Endothelial cell (in vitro differentiated cells): Measurements from ENCODE around the gene GALK1. TPM values are rescaled to one million over a fixed set of nuclear protein-coding genes. Genes with fewer than 3 reads are reported as not detected.

Source experiments
- DNase-seq: peaks from one replicate; pipeline ENCODE4 v3.0.0; 2021; ENCODE audit warnings: low spot score
- H3K27ac Mint-ChIP-seq: one replicate; pipeline ENCODE4 v1.8.0; 2021; ENCODE audit warnings: mixed read lengths, inconsistent platforms; ENCODE audit not compliant: unreplicated experiment
- H3K27me3 Mint-ChIP-seq: one replicate; pipeline ENCODE4 v1.8.0; 2021; ENCODE audit warnings: mild to moderate bottlenecking, moderate library complexity, mixed read lengths, inconsistent platforms; ENCODE audit not compliant: unreplicated experiment
- H3K36me3 Mint-ChIP-seq: one replicate; pipeline ENCODE4 v1.8.0; 2021; ENCODE audit warnings: mild to moderate bottlenecking, low read depth, mixed read lengths, inconsistent platforms; ENCODE audit not compliant: unreplicated experiment
- H3K4me1 Mint-ChIP-seq: one replicate; pipeline ENCODE4 v1.8.0; 2021; ENCODE audit warnings: mild to moderate bottlenecking, mixed read lengths, inconsistent platforms; ENCODE audit not compliant: unreplicated experiment
- H3K4me3 Mint-ChIP-seq: one replicate; pipeline ENCODE4 v1.8.0; 2021; ENCODE audit warnings: mild to moderate bottlenecking, mixed read lengths, inconsistent platforms; ENCODE audit not compliant: unreplicated experiment
- H3K9me3 Mint-ChIP-seq: one replicate; pipeline ENCODE4 v1.8.0; 2021; ENCODE audit warnings: mixed read lengths, inconsistent platforms; ENCODE audit not compliant: unreplicated experiment
- CTCF ChIP-seq: fragments of 200-600 bp; sonication (generic); IDR thresholded peaks from one replicate; pipeline ENCODE4 v1.5.0; 2021; ENCODE audit warnings: antibody characterized with exemption; ENCODE audit not compliant: unreplicated experiment
- total RNA-seq: library from RNA; stranded (reverse); fragmentation: NEBNext Ultra II Directional; extraction: Animal tissue kit (Norgen Biotek cat#: 25700); gene quantifications from one replicate; pipeline ENCODE4 v1.2.1, GENCODE V29; 2021; ENCODE audit not compliant: unreplicated experiment

GALK1 gene
- total RNA-seq, 1 donor from 2014 or later: 18.0 TPM

DNA sequence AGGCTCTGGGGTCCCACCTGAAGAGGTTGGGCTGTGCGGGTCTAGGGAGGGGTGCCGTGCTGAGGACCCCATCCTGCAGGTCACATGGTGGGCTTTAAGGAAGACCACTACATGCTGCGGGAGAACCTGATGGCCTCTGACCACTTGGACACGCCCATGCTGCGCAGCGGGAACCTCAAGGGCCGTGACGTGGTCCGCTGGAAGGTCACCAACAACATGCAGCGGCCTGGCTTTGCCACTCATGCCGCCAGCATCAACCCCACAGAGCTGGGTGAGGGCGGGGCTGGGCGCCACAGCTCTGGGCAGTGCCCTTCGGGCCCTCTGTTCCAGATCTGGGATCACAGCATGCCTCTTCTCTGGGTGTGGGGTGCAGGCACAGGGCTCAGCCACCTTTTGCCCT is 25.2 kb downstream of the GALK1 start:
- no peaks in the 10 kb centered on the region for H3K36me3 Mint-ChIP-seq
- no peaks in the 10 kb centered on the region for H3K4me1 Mint-ChIP-seq
- no peak overlapping the region for H3K27ac Mint-ChIP-seq
- no peak for TF ChIP-seq CTCF
- H3K4me3 Mint-ChIP-seq: no peak overlapping the region
- H3K27me3 Mint-ChIP-seq: peaks cover 3% of the 10 kb centered on the region
- H3K9me3 Mint-ChIP-seq: no peaks in the 10 kb centered on the region
- no peak for DNase-seq

GRCh38 chr17:75739174-75739573 is 25.8 kb downstream of the GALK1 start:
- TF ChIP-seq CTCF: no peak
- no peaks in the 10 kb centered on the region for H3K36me3 Mint-ChIP-seq
- no peaks in the 10 kb centered on the region for H3K9me3 Mint-ChIP-seq
- H3K4me3 Mint-ChIP-seq: no peak overlapping the region
- no peaks in the 10 kb centered on the region for H3K4me1 Mint-ChIP-seq
- peaks cover 3% of the 10 kb centered on the region for H3K27me3 Mint-ChIP-seq
- DNase-seq: no peak
- no peak overlapping the region for H3K27ac Mint-ChIP-seq

DNA sequence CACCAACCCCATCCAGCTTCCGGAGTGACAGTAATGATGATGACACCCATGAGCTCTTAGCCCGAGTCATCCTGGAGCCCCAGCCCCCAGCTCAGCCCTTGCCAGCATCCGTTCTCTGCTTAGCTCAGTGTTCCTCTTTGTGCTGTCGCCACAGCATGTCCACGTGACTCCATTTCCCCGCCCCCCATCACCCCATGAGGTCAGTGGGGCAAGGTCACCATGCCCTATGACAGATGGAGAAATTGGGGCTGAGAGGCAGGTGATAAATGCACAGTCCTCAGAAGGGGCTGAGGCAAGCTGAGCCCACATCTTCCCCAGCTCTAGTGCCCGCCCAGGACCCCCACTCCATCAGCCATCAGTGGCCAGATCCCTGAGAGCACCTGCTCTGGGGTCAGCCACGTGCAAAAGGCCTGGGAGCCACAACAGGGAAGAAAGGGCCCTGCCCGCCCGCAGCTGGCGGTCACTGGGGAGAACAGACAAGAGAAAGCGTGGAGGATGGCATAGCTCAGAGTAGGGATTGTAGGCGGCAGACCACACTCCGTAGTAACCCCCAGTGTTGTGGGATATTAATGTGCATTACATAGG is 26.7 kb downstream of the GALK1 start:
- no peaks in the 10 kb centered on the region for H3K4me1 Mint-ChIP-seq
- H3K4me3 Mint-ChIP-seq: no peak overlapping the region
- no peaks in the 10 kb centered on the region for H3K9me3 Mint-ChIP-seq
- no peak for DNase-seq
- H3K36me3 Mint-ChIP-seq: no peaks in the 10 kb centered on the region
- peaks cover 3% of the 10 kb centered on the region for H3K27me3 Mint-ChIP-seq
- no peak for TF ChIP-seq CTCF
- no peak overlapping the region for H3K27ac Mint-ChIP-seq

GRCh38 chr17:75737133-75737962 is 27.6 kb downstream of the GALK1 start:
- Mint-ChIP-seq H3K4me3 (no peak overlapping the region), H3K36me3 (no peaks in the 10 kb centered on the region), H3K9me3 (no peaks in the 10 kb centered on the region), H3K4me1 (no peaks in the 10 kb centered on the region), H3K27ac (no peak overlapping the region), H3K27me3 (peaks cover 4% of the 10 kb centered on the region)
- no peak for DNase-seq
- no peak for TF ChIP-seq CTCF
